ENCODE measurements around the gene ZNF57.

The ZNF57 gene

GRCh38 chr19:2944403-2944774 is 43.7 kb downstream of the ZNF57 start:
- Histone ChIP-seq H3K27ac (ENCODE audit: low read depth, low read length, poor library complexity, severe bottlenecking) (no peak overlapping the region), H3K9me3 (ENCODE audit: low read length) (no peaks in the 10 kb centered on the region), H3K27me3 (ENCODE audit: insufficient read depth, low read length) (no peaks in the 10 kb centered on the region), H3F3A (ENCODE audit: insufficient read depth, low read length) (no peaks in the 10 kb centered on the region), H3K9ac (ENCODE audit: low read length) (no peak overlapping the region), H3K4me1 (ENCODE audit: insufficient read depth, low read length, severe bottlenecking) (no peaks in the 10 kb centered on the region), H3K4me2 (ENCODE audit: low read length) (no peak overlapping the region), H3K9me2 (ENCODE audit: low read depth, low read length) (no peaks in the 10 kb centered on the region), H2AFZ (ENCODE audit: low read length) (no peak overlapping the region), H3K79me2 (ENCODE audit: insufficient read depth, low read length) (no peaks in the 10 kb centered on the region), H3K36me3 (ENCODE audit: insufficient read depth, low read length) (no peaks in the 10 kb centered on the region), H4K20me1 (ENCODE audit: insufficient read depth, low read length) (no peaks in the 10 kb centered on the region), H3K4me3 (ENCODE audit: low read depth, low read length, poor library complexity, severe bottlenecking) (no peak overlapping the region)
- TF ChIP-seq EZH2 (IDR thresholded peaks at IDR 0.05; ENCODE audit: borderline replicate concordance, low read length) = no peak
- TF ChIP-seq, protein P1, sequence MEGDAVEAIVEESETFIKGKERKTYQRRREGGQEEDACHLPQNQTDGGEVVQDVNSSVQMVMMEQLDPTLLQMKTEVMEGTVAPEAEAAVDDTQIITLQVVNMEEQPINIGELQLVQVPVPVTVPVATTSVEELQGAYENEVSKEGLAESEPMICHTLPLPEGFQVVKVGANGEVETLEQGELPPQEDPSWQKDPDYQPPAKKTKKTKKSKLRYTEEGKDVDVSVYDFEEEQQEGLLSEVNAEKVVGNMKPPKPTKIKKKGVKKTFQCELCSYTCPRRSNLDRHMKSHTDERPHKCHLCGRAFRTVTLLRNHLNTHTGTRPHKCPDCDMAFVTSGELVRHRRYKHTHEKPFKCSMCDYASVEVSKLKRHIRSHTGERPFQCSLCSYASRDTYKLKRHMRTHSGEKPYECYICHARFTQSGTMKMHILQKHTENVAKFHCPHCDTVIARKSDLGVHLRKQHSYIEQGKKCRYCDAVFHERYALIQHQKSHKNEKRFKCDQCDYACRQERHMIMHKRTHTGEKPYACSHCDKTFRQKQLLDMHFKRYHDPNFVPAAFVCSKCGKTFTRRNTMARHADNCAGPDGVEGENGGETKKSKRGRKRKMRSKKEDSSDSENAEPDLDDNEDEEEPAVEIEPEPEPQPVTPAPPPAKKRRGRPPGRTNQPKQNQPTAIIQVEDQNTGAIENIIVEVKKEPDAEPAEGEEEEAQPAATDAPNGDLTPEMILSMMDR (IDR thresholded peaks at IDR 0.05; ENCODE audit: low read length) = no peak

DNA sequence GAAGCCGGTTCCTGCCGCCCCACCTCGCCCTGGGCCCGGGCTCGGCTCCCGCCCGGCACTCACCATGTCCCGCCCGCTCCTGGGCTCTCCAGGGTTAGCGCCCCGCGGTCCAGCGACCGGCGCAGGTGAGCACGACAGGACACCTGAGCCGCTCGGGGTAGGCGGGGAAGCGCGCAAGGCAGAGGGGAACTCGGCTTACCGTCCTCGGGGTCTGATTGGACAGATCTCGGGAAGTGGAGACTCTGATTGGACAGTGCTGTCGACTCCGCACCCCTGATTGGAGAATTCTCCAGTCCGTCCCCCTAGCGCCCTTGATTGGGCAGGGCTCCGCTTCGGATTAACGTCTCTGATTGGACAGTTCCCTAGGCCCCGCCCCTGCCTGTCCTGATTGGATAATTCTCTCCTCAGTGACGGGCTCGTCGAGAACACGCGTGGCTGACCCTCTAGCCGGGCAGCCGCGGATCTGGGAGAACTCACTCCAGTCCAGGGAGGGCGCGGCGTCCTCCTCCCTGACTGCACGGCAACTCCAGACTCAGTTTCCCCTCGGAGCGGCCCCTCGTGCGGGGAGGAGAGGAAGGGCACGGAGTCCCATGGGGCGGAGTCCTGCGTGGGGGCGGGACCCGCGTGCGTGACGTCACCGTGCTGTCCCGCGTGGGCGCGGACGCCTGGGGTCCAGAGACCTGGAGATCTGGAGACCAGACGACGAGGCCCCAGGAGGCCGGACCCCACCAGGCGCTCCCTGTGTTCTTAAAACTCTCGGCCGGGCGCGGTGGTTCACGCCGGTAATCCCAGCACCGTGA is 44.2 kb downstream of the ZNF57 start, which contains the start of gene ZNF77:
Gene ZNF77 (minus strand): TSS at position 197 of the 800 bp plus-strand sequence. CDS start 131 bp downstream, at position 66.
- H3K4me2 ChIP-seq (ENCODE audit: low read length) = no peak within 1 kb of the TSS
- no peaks in the 10 kb centered on the region for H3K79me2 ChIP-seq (ENCODE audit: insufficient read depth, low read length)
- H3K9me2 ChIP-seq (ENCODE audit: low read depth, low read length) = no peaks in the 10 kb centered on the region
- no peaks in the 10 kb centered on the region for H4K20me1 ChIP-seq (ENCODE audit: insufficient read depth, low read length)
- H3K9me3 ChIP-seq (ENCODE audit: low read length) = no peaks in the 10 kb centered on the region
- H2AFZ ChIP-seq (ENCODE audit: low read length) = no peak within 1 kb of the TSS
- H3K27ac ChIP-seq (ENCODE audit: low read depth, low read length, poor library complexity, severe bottlenecking) = no peak within 1 kb of the TSS
- no peaks in the 10 kb centered on the region for H3K4me1 ChIP-seq (ENCODE audit: insufficient read depth, low read length, severe bottlenecking)
- H3K27me3 ChIP-seq (ENCODE audit: insufficient read depth, low read length) = no peaks in the 10 kb centered on the region
- TF ChIP-seq, protein P1 (IDR thresholded peaks at IDR 0.05; ENCODE audit: low read length) = no peak
- no peak for TF ChIP-seq EZH2 (IDR thresholded peaks at IDR 0.05; ENCODE audit: borderline replicate concordance, low read length)
- no peaks in the 10 kb centered on the region for H3F3A ChIP-seq (ENCODE audit: insufficient read depth, low read length)
- no peaks in the 10 kb centered on the region for H3K36me3 ChIP-seq (ENCODE audit: insufficient read depth, low read length)
- no peak within 1 kb of the TSS for H3K9ac ChIP-seq (ENCODE audit: low read length)
- no peak within 1 kb of the TSS for H3K4me3 ChIP-seq (ENCODE audit: low read depth, low read length, poor library complexity, severe bottlenecking)

DNA sequence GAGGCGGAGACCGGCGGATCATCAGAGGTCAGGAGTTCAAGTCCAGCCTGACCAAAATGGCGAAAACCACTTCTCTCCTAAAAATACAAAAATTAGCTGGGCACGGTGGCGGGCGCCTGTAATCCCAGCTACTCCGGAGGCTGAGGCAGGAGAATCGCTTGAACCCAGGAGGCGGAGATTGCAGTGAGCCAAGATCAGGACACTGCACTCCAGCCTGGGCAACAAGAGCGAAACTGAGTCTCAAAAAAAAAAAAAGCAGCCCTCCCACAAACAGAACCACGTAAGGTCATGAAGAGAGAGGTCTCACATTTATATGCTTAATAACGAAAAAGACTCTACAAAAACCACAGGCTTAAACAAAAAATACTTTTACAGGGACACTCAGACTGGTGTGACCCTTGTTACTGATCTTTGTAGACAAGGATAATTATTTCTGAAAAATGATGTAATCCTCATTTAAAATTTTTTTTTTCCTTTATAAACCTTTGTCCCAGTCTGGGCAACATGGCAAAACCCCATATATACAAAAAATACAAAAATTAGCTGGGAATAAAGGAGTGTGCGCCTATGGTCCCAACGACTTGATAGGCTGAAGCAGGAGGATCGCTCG is 45.0 kb downstream of the ZNF57 start:
- H3K9ac ChIP-seq (ENCODE audit: low read length) = no peak overlapping the region

More for the DNA sequence above, 45.0 kb downstream of the ZNF57 start:
- Histone ChIP-seq H3K27me3 (ENCODE audit: insufficient read depth, low read length) (no peaks in the 10 kb centered on the region), H3K4me2 (ENCODE audit: low read length) (no peak overlapping the region), H4K20me1 (ENCODE audit: insufficient read depth, low read length) (no peaks in the 10 kb centered on the region), H3K9me2 (ENCODE audit: low read depth, low read length) (no peaks in the 10 kb centered on the region), H3K9me3 (ENCODE audit: low read length) (no peaks in the 10 kb centered on the region), H3K4me3 (ENCODE audit: low read depth, low read length, poor library complexity, severe bottlenecking) (no peak overlapping the region), H3F3A (ENCODE audit: insufficient read depth, low read length) (no peaks in the 10 kb centered on the region), H3K36me3 (ENCODE audit: insufficient read depth, low read length) (no peaks in the 10 kb centered on the region), H2AFZ (ENCODE audit: low read length) (no peak overlapping the region), H3K79me2 (ENCODE audit: insufficient read depth, low read length) (no peaks in the 10 kb centered on the region), H3K27ac (ENCODE audit: low read depth, low read length, poor library complexity, severe bottlenecking) (no peak overlapping the region), H3K4me1 (ENCODE audit: insufficient read depth, low read length, severe bottlenecking) (no peaks in the 10 kb centered on the region)
- no peak for TF ChIP-seq EZH2 (IDR thresholded peaks at IDR 0.05; ENCODE audit: borderline replicate concordance, low read length)
- TF ChIP-seq, protein P1 (IDR thresholded peaks at IDR 0.05; ENCODE audit: low read length) = no peak

Measured in OCI-LY1 (cell line).